Heart left ventricle (tissue), 16 donors: ENCODE data around the gene IBTK. TPM values are rescaled to one million over a fixed set of nuclear protein-coding genes. Genes with fewer than 3 reads are reported as not detected.
"Not testable (repeated sequence)": the region's sequence is repeated elsewhere in the genome, so short reads cannot be mapped to it uniquely, and the experiment has no call there.

Experiments
- ATAC-seq, 4 donors: fragments of 200-7000 bp; cut with Tn5 transposase; one replicate each; pipeline ENCODE4 v1.9.1; 2020 to 2022; ENCODE audit warnings: moderate library complexity in 4 of 4, mild to moderate bottlenecking in 3 of 4, moderate number of reproducible peaks in 1 of 4
- DNase-seq, 5 donors: peaks; one replicate each; pipeline ENCODE4 v3.0.0-alpha.2; 2020
- H3K27ac ChIP-seq, 12 donors: fragments of 200-600 bp; sonication (generic) in 4 of 12; one replicate each; pipeline versions ENCODE4 v1.5.0 to v1.8.0; 2016 to 2022; ENCODE audit warnings: mild to moderate bottlenecking in 2 of 12
- H3K27me3 ChIP-seq, 9 donors: fragments of 200-600 bp; sonication (generic) in 2 of 9; one replicate each; pipeline versions ENCODE4 v1.5.1 to v1.8.0; 2016 to 2022; ENCODE audit warnings: mild to moderate bottlenecking in 3 of 9
- H3K36me3 ChIP-seq, 9 donors: fragments of 200-600 bp; sonication (generic) in 2 of 9; one replicate each; pipeline versions ENCODE4 v1.5.0 to v1.8.0; 2018 to 2022; ENCODE audit warnings: mild to moderate bottlenecking in 2 of 9
- H3K4me1 ChIP-seq, 12 donors: fragments of 200-600 bp; sonication (generic) in 4 of 12; one replicate each; pipeline versions ENCODE4 v1.5.0 to v1.8.0; 2016 to 2022; ENCODE audit warnings: mild to moderate bottlenecking in 3 of 12
- H3K4me3 ChIP-seq, 12 donors: fragments of 200-600 bp; sonication (generic) in 4 of 12; one replicate each; pipeline versions ENCODE4 v1.5.0 to v1.8.0; 2017 to 2022; ENCODE audit warnings: mild to moderate bottlenecking in 9 of 12, moderate library complexity in 4 of 12
- H3K9me3 ChIP-seq, 12 donors: fragments of 200-600 bp; sonication (generic) in 4 of 12; one replicate each; pipeline versions ENCODE4 v1.5.0 to v1.8.0; 2016 to 2022; ENCODE audit warnings: mild to moderate bottlenecking in 1 of 12
- CTCF ChIP-seq, 12 donors: fragments of 200-600 bp; sonication (generic) in 4 of 12; IDR thresholded peaks; one replicate each; pipeline versions ENCODE4 v1.5.0 to v1.8.0; 2018 to 2022; ENCODE audit warnings: antibody characterized with exemption in 12 of 12, mild to moderate bottlenecking in 5 of 12
- POLR2A ChIP-seq, 2 donors: fragments of 450-650 bp; IDR thresholded peaks; one replicate each; pipeline ENCODE4 v1.6.1; 2017; ENCODE audit warnings: antibody characterized with exemption in 2 of 2, mild to moderate bottlenecking in 2 of 2, moderate library complexity in 2 of 2
- WGBS, 4 donors: extraction: QIAGEN DNeasy Blood & Tissue Kit in 2 of 4; methylation state at CpG; one replicate each; pipeline versions ENCODE4 v1.1.5 to v1.1.7; 2013 to 2018; 5-methylcytosine and 5-hydroxymethylcytosine counted together
- intact Hi-C, 10 donors: fragments of 100-400 bp; cut with DNase I; formaldehyde crosslinking; loops; one replicate each; pipeline versions ENCODE4 v1.11.1 to v1.14.2; 2022
- polyA plus RNA-seq, 2 donors: library from polyadenylated mRNA; stranded (reverse); fragments of 200-250 nt; gene quantifications; one replicate each; pipeline ENCODE4 v1.2.3, GENCODE V29; 2013
- total RNA-seq, 9 donors: library from RNA; depleted of rRNA in 2 of 9; stranded (reverse); fragments of >200 nt in 2 of 9; fragmentation: NEBNext Ultra II Directional in 3 of 9; extraction: Animal tissue kit (Norgen Biotek cat#: 25700) in 3 of 9; gene quantifications; one replicate each; pipeline versions ENCODE4 v1.1.0 to v1.2.4, GENCODE V29; 2016 to 2023
- donor health status: ischemic (EF 13 %, LVEDD 7.1; RV severe dilation, severe dysfunction).
- donor health status: healthy with polysubstance abuse.
- donor health status: DM: no; HTN: yes; CAD: no.
- donor health status: DM: no; HTN: no; CAD: no.
- donor health status: ischemic (EF 25% LVEDD 6.9; RV normal size, moderate dysfunction).
- donor health status: ischemic (EF 25% LVEDD 5.7; RV mildly dilated, moderate dysfunction).
- donor health status: healthy.
- donor health status: DM: yes; HTN: yes; CAD: no.
- donor health status: ischemic (EF 35%, LVEDD 5.7; RV mildly dilated, moderate dysfunction).
- donor health status: nonischemic (EF 11% LVEDD 7.7; RV severe dilation, severe dysfunction).
- donor health status: DM: yes; HTN: yes; CAD: no.
- donor health status: PGD.
- donor health status: ischemic (EF 29% LVEDD 5.4; RV normal size, mild dysfunction).
- donor health status: nonischemic (EF 23%, LVEDD 6.1; RV moderate dilation, normal function).

Gene IBTK
- total and polyA plus RNA-seq, 11 donors, result 19.4 to 39.2 (median 28.7) TPM

GRCh38 chr6:82208913-82209312, 38.6 kb downstream of the IBTK start:
- ATAC-seq, result no peak
- H3K27ac ChIP-seq, result no peak overlapping the region
- 91 to 96% (median 95%) methylated on average over 4 of the region's 4 CpGs for WGBS, 4 donors

GRCh38 chr6:82205930-82206392, 41.6 kb downstream of the IBTK start:
- 0 to 15% (median 8%) methylated on average over 1 of the region's 1 CpG for WGBS, 4 donors
- Histone ChIP-seq H3K9me3 (peaks cover 0 to 2% (median 0%) of the 10 kb centered on the region in 12 donors), H3K4me1 (peaks cover 0 to 24% (median 13%) of the 10 kb centered on the region in 12 donors), H3K4me3 (no peak overlapping the region), H3K27me3 (no peaks in the 10 kb centered on the region), H3K27ac (peak overlapping the region in 9 of 12 donors; percentile 9 to 56 (median 35)), H3K36me3 (peaks cover 0 to 77% (median 69%) of the 10 kb centered on the region in 9 donors)
- intact Hi-C loops, result no loop called here
- peak; percentile 88 to 95 (median 90) for ATAC-seq
- DNase-seq, result peak in 1 of 5 donors; percentile 12
- TF ChIP-seq CTCF (IDR thresholded peaks at IDR 0.05) (no peak), POLR2A (IDR thresholded peaks at IDR 0.05) (no peak)

More at GRCh38 chr6:82208913-82209312, 38.6 kb downstream of the IBTK start:
- no peak for DNase-seq
- H3K9me3 ChIP-seq, result peaks cover 0 to 2% (median 0%) of the 10 kb centered on the region in 12 donors
- H3K36me3 ChIP-seq, result peaks cover 0 to 77% (median 68%) of the 10 kb centered on the region in 9 donors
- no peak overlapping the region for H3K4me3 ChIP-seq
- H3K27me3 ChIP-seq, result no peaks in the 10 kb centered on the region
- TF ChIP-seq CTCF (IDR thresholded peaks at IDR 0.05) (no peak), POLR2A (IDR thresholded peaks at IDR 0.05) (no peak)
- peaks cover 0 to 24% (median 13%) of the 10 kb centered on the region in 12 donors for H3K4me1 ChIP-seq
- intact Hi-C loops, result no loop called here

- H3K4me1 ChIP-seq, result peaks cover 0 to 20% (median 13%) of the 10 kb centered on the region in 12 donors
- H3K27ac ChIP-seq, result no peak overlapping the region
- peaks cover 0 to 2% (median 0%) of the 10 kb centered on the region in 12 donors for H3K9me3 ChIP-seq
- H3K4me3 ChIP-seq, result no peak overlapping the region
- ATAC-seq (no peak), DNase-seq (no peak)
- peaks cover 0 to 77% (median 69%) of the 10 kb centered on the region in 9 donors for H3K36me3 ChIP-seq
- intact Hi-C loops, result no loop called here
- H3K27me3 ChIP-seq, result no peaks in the 10 kb centered on the region
- no peak for TF ChIP-seq CTCF (IDR thresholded peaks at IDR 0.05)
- TF ChIP-seq POLR2A (IDR thresholded peaks at IDR 0.05), result no peak
Measured at GRCh38 chr6:82204020-82204419, 43.5 kb downstream of the IBTK start.

- ATAC-seq, result peak in 3 of 4 donors; percentile 48 to 53 (median 48)
- 42 to 69% (median 53%) methylated on average over 4 of the region's 4 CpGs for WGBS, 4 donors
- DNase-seq, result no peak
- H3K4me3 ChIP-seq, result no peak overlapping the region
- intact Hi-C loops, result no loop called here
- H3K4me1 ChIP-seq, result peaks cover 0 to 13% (median 0%) of the 10 kb centered on the region in 12 donors
- peaks cover 0 to 100% (median 94%) of the 10 kb centered on the region in 9 donors for H3K36me3 ChIP-seq
- TF ChIP-seq POLR2A (IDR thresholded peaks at IDR 0.05), result no peak
- TF ChIP-seq CTCF (IDR thresholded peaks at IDR 0.05), result no peak
- H3K9me3 ChIP-seq, result no peaks in the 10 kb centered on the region
- H3K27me3 ChIP-seq, result no peaks in the 10 kb centered on the region
- H3K27ac ChIP-seq, result peak overlapping the region in 4 of 12 donors; percentile 1 to 40 (median 30)
Measured at GRCh38 chr6:82197784-82198183, 49.8 kb downstream of the IBTK start.

- DNase-seq, H3K27me3 ChIP-seq, H3K9me3 ChIP-seq, H3K4me3 ChIP-seq, intact Hi-C loops: not testable (repeated sequence)
- WGBS, 4 donors, result 96 to 97% (median 97%) methylated on average over 5 of the region's 5 CpGs
- Histone ChIP-seq H3K4me1 (peaks cover 0 to 13% (median 0%) of the 10 kb centered on the region in 12 donors), H3K27ac (peak overlapping the region in 3 of 12 donors; percentile 28 to 40 (median 31)), H3K36me3 (peaks cover 0 to 100% (median 94%) of the 10 kb centered on the region in 9 donors)
- peak in 1 of 4 donors; percentile 23 for ATAC-seq
Measured at GRCh38 chr6:82197245-82197644, 50.3 kb downstream of the IBTK start.
